ENCODE results near the gene BSPH1.

DNA sequence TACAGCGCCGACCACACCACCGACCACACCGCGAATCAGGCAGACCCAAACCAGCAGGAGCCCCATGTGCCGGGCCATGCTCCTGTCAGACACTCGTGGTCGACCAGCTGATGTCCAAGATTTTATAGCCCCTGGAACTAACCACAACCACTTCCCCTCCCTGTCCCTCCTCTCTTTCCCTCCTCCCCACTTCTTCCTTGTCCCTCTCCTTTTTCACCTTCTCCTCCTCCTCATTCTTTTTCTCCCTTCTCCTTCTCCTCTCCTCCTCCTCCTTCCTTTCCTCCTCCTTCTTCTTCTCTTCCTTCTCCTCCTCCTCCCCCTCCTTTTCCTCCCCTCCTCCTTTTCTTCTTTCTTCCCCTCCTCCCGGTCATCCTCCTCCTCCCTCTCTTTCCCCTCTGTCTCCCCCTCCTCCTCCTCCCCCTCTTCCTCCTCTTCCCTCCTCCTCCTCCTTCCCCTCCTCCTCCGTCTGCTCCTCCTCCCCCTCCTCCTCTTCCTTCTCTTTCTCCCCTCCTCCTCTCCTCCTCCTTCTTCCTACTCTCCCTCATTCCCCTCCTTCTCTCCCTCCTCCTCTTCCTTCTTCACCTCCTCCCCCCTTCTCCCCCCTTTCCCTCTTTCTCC lies 670 bp downstream of the BSPH1 start:
- TF ChIP-seq POLR2A (IDR thresholded peaks at IDR 0.05; ENCODE audit: low read depth, low read length) (no peak), TAF1 (IDR thresholded peaks at IDR 0.05; ENCODE audit: low read depth, low read length) (no peak), SPI1 (IDR thresholded peaks at IDR 0.05; ENCODE audit: low read depth, low read length) (no peak)
